ENCODE results near the gene ARTN.

Gene ARTN

DNA sequence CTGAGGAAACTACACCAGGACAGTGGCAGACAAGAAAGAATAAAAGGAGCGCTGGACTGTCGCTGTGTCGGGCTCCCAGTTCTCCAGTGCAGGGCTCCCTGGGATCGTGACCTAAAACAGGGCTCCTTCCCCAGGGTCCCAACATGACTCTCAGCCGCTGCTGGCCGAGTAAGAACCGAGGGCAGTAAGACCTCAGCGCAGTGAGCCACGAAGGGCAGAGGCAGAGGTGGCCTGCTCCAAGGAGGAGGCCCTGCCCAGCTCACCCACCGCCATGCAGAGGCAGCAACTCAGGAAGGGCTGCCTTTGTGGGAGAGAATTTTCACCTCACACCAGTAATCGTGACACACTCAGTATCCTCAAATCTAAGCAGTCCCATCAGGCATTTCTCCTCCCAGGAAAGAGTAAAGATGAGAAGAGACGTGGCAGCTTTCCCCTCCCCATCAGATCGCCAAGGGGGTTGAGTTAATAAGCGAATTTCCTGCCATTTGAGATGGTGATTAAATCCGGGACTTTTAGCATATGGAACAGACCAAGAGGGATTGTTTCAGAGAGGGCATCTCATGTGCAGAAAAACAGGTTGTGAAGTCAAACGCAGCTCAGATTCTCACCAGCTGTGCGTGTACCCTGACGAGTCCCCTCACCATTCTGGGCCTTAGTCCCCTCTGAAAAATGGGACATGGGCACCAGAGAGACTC lies 19.8 kb upstream of the ARTN start:
- H3K4me3 ChIP-seq (ENCODE audit: low read depth, low read length, poor library complexity, severe bottlenecking) = no peak overlapping the region
- H3K4me2 ChIP-seq (ENCODE audit: low read length) = no peak overlapping the region
- no peak for TF ChIP-seq EZH2 (IDR thresholded peaks at IDR 0.05; ENCODE audit: borderline replicate concordance, low read length)
- TF ChIP-seq, protein P1, sequence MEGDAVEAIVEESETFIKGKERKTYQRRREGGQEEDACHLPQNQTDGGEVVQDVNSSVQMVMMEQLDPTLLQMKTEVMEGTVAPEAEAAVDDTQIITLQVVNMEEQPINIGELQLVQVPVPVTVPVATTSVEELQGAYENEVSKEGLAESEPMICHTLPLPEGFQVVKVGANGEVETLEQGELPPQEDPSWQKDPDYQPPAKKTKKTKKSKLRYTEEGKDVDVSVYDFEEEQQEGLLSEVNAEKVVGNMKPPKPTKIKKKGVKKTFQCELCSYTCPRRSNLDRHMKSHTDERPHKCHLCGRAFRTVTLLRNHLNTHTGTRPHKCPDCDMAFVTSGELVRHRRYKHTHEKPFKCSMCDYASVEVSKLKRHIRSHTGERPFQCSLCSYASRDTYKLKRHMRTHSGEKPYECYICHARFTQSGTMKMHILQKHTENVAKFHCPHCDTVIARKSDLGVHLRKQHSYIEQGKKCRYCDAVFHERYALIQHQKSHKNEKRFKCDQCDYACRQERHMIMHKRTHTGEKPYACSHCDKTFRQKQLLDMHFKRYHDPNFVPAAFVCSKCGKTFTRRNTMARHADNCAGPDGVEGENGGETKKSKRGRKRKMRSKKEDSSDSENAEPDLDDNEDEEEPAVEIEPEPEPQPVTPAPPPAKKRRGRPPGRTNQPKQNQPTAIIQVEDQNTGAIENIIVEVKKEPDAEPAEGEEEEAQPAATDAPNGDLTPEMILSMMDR (IDR thresholded peaks at IDR 0.05; ENCODE audit: low read length) = no peak
- no peaks in the 10 kb centered on the region for H4K20me1 ChIP-seq (ENCODE audit: insufficient read depth, low read length)
- no peaks in the 10 kb centered on the region for H3K79me2 ChIP-seq (ENCODE audit: insufficient read depth, low read length)
- no peaks in the 10 kb centered on the region for H3K9me3 ChIP-seq (ENCODE audit: low read length)
- no peak overlapping the region for H3K27ac ChIP-seq (ENCODE audit: low read depth, low read length, poor library complexity, severe bottlenecking)
- H3F3A ChIP-seq (ENCODE audit: insufficient read depth, low read length) = no peaks in the 10 kb centered on the region
- no peak overlapping the region for H3K9ac ChIP-seq (ENCODE audit: low read length)
- peaks cover 6% of the 10 kb centered on the region for H3K4me1 ChIP-seq (ENCODE audit: insufficient read depth, low read length, severe bottlenecking)
- H2AFZ ChIP-seq (ENCODE audit: low read length) = no peak overlapping the region
- H3K9me2 ChIP-seq (ENCODE audit: low read depth, low read length) = no peaks in the 10 kb centered on the region
- H3K36me3 ChIP-seq (ENCODE audit: insufficient read depth, low read length) = no peaks in the 10 kb centered on the region
- H3K27me3 ChIP-seq (ENCODE audit: insufficient read depth, low read length) = no peaks in the 10 kb centered on the region

DNA sequence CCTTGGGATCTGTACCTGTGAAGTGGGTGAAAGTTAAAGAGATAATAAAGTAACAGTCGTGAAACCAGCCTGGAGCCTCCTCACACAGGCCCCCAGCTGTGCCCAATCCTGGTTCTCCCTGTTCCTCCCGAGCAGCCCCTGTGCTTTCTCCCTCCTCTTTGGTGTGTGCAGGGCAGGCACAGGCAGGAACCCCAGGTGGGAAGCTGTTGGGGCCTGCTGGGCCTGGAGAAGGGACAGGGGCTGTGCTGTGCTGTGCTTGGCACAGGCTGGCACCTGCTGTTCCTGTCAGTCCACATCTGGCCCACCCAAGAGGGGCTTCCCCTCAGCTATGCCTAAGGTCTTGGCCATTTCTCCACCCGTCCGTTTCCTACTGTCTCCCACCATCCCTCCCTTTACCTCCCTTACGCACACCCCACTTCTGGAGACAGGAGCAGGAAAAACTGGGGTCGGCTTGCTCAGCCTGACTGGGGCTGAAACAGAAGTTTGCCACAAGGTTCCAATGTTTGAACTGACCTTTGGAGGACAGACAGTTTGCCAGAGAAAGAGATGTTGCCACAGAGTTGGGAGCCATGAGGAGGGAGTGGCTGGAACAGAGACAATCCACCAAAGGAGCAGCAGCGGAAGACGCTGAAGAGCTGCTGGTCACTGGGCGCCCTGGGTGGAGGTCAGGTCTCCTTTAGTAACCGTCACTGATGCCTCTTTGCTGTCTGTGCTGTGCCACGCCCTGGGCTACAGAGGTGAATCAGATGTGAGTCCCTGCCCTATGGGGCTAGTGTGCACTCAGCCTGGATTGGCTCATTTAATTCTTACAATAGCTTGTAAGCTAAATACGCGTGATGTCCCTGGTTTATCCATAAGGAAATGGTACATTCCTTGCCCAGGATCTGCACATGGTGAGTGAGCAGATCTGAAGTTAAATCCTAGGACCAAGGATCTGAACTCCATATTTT lies 18.8 kb upstream of the ARTN start:
- no peak overlapping the region for H3K4me2 ChIP-seq (ENCODE audit: low read length)
- TF ChIP-seq EZH2 (IDR thresholded peaks at IDR 0.05; ENCODE audit: borderline replicate concordance, low read length) = no peak
- TF ChIP-seq, protein P1 (IDR thresholded peaks at IDR 0.05; ENCODE audit: low read length) = no peak
- H3K4me3 ChIP-seq (ENCODE audit: low read depth, low read length, poor library complexity, severe bottlenecking) = no peak overlapping the region
- no peaks in the 10 kb centered on the region for H4K20me1 ChIP-seq (ENCODE audit: insufficient read depth, low read length)
- no peaks in the 10 kb centered on the region for H3K9me2 ChIP-seq (ENCODE audit: low read depth, low read length)
- no peak overlapping the region for H3K27ac ChIP-seq (ENCODE audit: low read depth, low read length, poor library complexity, severe bottlenecking)
- no peaks in the 10 kb centered on the region for H3K79me2 ChIP-seq (ENCODE audit: insufficient read depth, low read length)
- H3K27me3 ChIP-seq (ENCODE audit: insufficient read depth, low read length) = no peaks in the 10 kb centered on the region
- H3K9ac ChIP-seq (ENCODE audit: low read length) = no peak overlapping the region
- no peaks in the 10 kb centered on the region for H3F3A ChIP-seq (ENCODE audit: insufficient read depth, low read length)
- no peak overlapping the region for H2AFZ ChIP-seq (ENCODE audit: low read length)
- H3K9me3 ChIP-seq (ENCODE audit: low read length) = no peaks in the 10 kb centered on the region
- H3K36me3 ChIP-seq (ENCODE audit: insufficient read depth, low read length) = no peaks in the 10 kb centered on the region
- peaks cover 13% of the 10 kb centered on the region for H3K4me1 ChIP-seq (ENCODE audit: insufficient read depth, low read length, severe bottlenecking)

DNA sequence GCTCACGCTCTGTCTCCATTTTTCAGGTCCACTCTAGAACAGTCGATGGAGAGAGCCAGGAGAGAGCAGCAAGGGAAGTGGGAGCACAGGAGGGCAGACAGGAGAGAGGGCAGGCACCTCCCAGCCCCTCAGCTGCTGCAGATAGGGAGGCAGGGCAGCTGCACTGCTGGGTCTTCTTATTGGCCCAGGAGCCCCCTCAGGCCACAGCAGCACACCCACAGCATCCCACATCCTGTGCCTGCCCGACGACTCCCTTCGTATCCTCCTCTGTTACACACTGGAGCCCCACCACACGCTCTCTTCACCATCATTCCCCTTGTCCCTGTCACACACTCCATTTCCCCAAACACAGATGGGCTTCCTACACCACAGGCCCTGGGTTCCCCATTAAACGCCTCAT lies 13.7 kb upstream of the ARTN start:
- H3K9me2 ChIP-seq (ENCODE audit: low read depth, low read length) = no peaks in the 10 kb centered on the region
- no peaks in the 10 kb centered on the region for H3K9me3 ChIP-seq (ENCODE audit: low read length)
- no peak overlapping the region for H2AFZ ChIP-seq (ENCODE audit: low read length)
- H3K9ac ChIP-seq (ENCODE audit: low read length) = no peak overlapping the region
- no peaks in the 10 kb centered on the region for H3K79me2 ChIP-seq (ENCODE audit: insufficient read depth, low read length)
- H3K27ac ChIP-seq (ENCODE audit: low read depth, low read length, poor library complexity, severe bottlenecking) = no peak overlapping the region
- TF ChIP-seq EZH2 (IDR thresholded peaks at IDR 0.05; ENCODE audit: borderline replicate concordance, low read length) = no peak
- TF ChIP-seq, protein P1 (IDR thresholded peaks at IDR 0.05; ENCODE audit: low read length) = no peak
- H3K4me2 ChIP-seq (ENCODE audit: low read length) = no peak overlapping the region
- H3F3A ChIP-seq (ENCODE audit: insufficient read depth, low read length) = no peaks in the 10 kb centered on the region
- H3K4me1 ChIP-seq (ENCODE audit: insufficient read depth, low read length, severe bottlenecking) = peaks cover 13% of the 10 kb centered on the region
- no peak overlapping the region for H3K4me3 ChIP-seq (ENCODE audit: low read depth, low read length, poor library complexity, severe bottlenecking)
- H4K20me1 ChIP-seq (ENCODE audit: insufficient read depth, low read length) = no peaks in the 10 kb centered on the region
- no peaks in the 10 kb centered on the region for H3K27me3 ChIP-seq (ENCODE audit: insufficient read depth, low read length)
- H3K36me3 ChIP-seq (ENCODE audit: insufficient read depth, low read length) = no peaks in the 10 kb centered on the region
